ENCODE data around the gene NCBP3.
"Not testable (repeated sequence)": the region's sequence is repeated elsewhere in the genome, so short reads cannot be mapped to it uniquely, and the experiment has no call there.

Gene NCBP3

DNA sequence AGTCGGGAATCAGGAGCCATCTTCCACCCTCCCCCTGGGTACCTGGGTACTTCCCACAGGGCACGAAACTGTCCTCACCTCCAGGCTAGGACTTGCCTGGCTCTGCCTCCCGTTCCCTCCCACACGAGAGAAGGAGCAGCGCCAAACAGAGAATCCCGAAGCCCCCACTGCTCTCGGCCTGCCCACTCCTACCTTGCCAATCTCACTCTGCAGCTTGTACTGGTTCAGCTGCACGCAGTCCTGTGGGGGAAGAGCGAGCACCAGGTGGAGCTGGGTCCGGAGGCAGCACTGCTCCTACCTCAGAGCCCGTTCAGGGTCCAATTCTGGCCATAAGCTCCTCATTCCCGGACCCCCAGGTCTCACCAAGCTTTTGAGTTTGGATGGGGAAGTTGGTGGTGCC is 38.1 kb upstream of the NCBP3 start:
- DNase-seq = no peak
- in situ Hi-C loops (cut with MboI; ENCODE audit: low pct_unique_long_range_greater_than_20kb, low sequenced_read_pairs) = no loop called here

DNA sequence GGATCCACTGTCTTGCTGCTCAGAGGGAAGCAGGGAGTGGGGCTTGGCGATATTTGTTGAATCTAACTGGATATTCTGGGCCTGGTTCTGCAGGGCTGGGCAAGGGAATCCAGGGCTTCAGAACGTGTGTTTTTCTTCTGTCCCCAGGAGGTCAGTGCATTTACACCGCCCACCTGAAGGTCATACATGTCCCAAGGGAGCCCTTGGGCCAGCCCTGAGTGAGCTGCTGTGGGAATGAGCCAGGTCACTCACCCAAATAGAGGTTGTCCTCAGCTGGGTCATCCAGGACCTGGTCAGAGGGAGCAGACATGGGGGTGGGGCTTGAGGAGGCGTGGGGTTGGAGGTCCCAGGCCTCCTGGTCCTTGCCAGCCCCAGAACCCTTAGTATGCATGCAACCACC is 36.2 kb upstream of the NCBP3 start:
- no peak for DNase-seq
- in situ Hi-C loops (cut with MboI; ENCODE audit: low pct_unique_long_range_greater_than_20kb, low sequenced_read_pairs) = no loop called here

DNA sequence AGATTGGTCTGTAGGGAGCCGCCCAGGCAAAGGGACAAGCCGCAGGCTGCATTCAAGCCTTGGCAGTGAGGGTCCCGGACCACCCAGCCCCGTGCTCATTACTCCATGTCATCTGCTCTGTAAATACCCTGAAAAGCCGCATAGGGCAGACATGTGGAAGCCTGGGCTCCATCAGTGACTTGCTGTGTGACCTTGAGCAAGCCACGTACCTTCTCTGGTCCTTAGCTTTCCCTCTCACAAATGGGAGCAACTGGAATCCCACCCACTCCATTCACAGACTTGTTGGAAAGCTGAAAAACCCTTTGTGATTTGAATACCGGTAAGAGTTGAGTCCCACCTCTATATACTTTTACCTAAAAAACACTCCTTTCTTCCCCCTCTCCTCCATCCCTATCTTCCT is 34.9 kb upstream of the NCBP3 start:
- DNase-seq = no peak
- in situ Hi-C loops (cut with MboI; ENCODE audit: low pct_unique_long_range_greater_than_20kb, low sequenced_read_pairs) = no loop called here

DNA sequence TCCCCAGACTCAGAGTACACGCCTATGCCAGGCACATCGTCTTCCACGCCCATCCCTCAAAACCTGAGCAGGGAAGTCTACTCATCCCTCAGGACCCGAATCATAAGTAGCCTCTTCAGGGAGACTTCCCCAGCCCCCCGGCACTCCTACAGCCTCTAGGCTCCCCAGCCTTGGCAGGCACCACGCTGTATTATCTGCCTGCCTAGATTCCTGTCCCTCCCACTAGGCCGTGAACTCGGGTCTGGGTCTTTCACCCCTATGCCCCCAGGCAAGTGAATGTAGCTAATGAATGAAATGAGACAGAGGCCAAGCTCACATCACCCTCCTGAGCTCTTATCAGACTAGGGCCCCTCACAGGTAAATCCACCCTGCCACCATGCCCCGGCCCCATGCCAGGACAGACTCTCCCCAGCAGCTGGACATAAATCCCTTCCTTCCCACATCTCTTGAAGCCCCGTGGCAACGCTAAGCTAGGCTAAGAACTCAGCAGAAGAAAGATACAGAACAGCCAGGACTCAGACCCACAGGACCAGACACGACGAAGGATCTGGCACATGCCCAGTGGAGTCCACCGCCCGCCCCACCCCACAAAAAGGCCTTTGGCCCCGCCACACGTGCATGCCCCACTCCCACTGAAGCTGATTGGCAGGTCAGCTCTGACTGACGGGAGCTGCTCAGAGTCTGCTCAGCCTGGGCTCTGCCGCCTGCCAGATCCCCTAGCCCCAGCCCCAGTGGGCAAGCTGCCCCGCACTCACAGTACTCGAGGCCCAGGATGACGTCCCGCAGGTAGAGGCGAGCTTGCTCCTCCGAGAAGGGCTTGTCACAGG is 33.8 kb upstream of the NCBP3 start:
- in situ Hi-C loops (cut with MboI; ENCODE audit: low pct_unique_long_range_greater_than_20kb, low sequenced_read_pairs) = no loop called here
- DNase-seq = no peak

DNA sequence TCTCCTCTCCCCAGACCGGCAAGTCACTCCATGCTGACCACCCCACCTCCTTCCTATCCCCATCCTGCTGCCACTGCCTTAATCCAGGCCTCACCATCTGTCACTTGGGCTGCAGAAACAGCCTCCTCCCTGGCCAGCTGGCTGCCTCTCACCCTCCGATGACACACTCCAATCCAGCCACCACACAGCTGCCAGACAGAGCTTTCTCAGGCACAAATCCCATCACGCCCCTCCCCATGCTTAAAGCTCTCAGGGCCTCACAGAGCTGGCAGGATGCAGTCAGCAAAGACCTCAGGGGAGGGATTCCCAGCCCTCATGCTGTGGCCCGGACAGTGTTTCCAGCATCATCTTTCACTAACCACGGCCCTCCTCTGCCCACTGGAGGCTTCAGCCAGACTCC is 33.1 kb upstream of the NCBP3 start:
- DNase-seq = no peak
- in situ Hi-C loops (cut with MboI; ENCODE audit: low pct_unique_long_range_greater_than_20kb, low sequenced_read_pairs) = no loop called here

DNA sequence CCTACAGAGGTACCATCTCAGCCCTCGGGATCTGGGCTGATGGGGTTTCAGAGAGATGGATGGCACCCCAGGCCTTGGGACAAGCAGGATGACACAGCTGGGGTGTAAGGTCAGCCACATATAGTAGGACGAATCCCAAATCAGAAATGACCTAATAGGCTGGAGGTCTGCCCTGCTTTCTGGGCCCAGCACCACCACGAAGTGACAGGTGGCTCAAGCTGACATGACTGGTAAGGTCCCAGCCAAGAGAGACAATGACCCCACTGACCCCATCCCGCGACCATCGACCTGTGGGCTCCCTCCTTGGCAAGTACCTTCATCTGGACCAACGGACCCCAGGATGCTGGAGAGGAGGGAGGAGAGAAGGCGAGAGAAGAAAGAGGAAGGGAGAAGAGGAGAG is 31.2 kb upstream of the NCBP3 start:
- in situ Hi-C loops (cut with MboI; ENCODE audit: low pct_unique_long_range_greater_than_20kb, low sequenced_read_pairs) = no loop called here
- DNase-seq = no peak

DNA sequence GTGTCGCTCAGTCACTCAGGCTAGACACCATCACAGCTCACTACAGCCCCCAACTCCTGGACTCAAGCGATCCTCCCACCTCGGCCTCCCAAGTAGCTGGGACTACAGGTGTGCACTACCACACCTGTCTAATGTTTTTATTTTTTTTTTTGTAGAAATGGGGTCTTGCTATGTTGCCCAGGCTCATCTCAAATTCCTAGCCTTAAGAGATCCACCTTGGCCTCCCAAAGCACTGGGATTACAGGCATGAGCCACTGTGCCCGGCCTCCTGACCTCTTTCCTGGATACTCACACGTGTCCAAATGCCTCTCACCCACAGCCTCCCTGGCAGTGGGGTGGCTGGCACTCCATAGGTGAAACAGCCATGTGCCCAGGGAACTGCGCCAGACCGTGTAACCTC is 29.3 kb upstream of the NCBP3 start:
- DNase-seq = no peak
- in situ Hi-C loops (cut with MboI; ENCODE audit: low pct_unique_long_range_greater_than_20kb, low sequenced_read_pairs) = no loop called here

DNA sequence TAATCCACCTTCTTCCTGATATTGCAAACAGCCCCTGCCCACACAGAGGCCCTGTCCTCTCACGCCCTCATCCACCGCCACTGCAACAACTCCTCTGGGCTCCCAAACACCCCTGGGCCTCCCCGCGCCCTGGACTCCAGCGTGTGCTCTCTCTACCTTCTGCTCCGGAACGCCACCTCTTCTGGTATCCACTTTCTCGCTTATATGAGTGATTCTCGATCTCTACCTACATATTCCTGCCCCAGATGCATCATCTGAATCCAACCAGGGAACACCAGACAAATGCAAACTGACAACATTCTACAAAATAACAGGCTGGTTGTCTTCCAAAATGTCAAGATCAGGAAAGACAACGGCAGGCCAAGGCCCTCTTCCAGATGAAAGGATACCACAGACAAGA is 27.8 kb upstream of the NCBP3 start:
- no peak for DNase-seq
- in situ Hi-C loops (cut with MboI; ENCODE audit: low pct_unique_long_range_greater_than_20kb, low sequenced_read_pairs) = no loop called here

DNA sequence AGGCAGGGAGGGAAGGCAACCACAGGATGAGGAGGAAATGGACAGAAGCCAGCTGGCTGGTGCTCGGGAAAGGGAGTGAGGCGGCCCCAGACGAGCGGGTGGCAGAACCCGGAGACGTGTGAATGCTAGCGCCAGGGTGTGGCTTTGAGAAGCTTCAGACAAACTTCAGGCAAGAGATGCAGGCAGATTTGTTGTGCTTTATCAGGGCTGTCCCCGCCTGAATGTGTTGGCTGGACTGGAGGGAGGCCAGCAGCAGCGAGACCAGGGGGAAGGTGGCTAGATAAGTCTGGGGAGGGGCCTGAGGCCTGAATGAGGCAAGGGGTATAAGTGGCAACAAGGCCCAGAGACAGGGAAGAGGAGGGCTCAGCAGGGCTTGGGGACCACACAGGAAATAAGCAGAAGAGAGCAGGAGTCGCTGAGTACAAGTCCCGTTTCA is 24.8 kb upstream of the NCBP3 start:
- no peak for DNase-seq
- in situ Hi-C loops (cut with MboI; ENCODE audit: low pct_unique_long_range_greater_than_20kb, low sequenced_read_pairs) = no loop called here

DNA sequence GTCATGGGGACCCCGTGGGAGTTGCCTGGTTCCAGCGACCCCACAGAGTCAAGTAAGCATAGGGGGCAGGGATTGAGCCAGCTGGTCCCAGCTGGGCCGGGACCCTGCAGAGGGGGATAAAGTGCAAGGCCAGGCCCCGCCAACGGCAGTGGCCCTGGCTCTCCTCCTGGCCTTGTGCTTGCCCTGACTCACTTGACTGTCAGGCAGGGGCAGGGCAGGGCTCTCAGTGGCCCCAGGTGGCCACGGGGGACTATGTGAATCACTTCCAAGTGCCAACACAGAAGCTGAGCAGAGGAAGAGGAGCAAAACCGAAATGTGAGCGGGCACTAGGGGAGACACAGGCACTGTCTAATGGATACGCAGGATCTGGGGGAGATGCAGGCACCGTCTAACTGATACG is 21.6 kb upstream of the NCBP3 start:
- DNase-seq = no peak
- in situ Hi-C loops (cut with MboI; ENCODE audit: low pct_unique_long_range_greater_than_20kb, low sequenced_read_pairs) = no loop called here

DNA sequence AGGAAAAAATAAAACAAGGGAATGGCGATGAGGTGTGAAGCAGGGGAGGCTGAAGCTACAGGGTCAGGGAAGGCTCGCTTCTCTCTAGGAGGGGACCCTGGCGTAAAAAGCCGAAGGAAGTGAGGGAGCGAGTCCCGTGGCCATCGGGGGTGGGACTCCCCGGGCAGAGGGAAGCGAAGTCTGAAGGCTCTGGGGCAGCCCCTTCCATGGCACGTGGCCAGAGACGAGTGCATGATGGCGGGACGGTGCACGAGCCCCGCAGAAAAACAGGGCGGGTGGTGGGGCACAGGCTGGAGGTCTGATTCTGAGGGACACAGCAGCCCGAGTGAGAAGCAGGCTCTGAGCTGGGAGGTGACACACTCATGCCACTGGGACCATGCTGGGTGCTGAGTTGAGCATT is 21.1 kb upstream of the NCBP3 start:
- in situ Hi-C loops (cut with MboI; ENCODE audit: low pct_unique_long_range_greater_than_20kb, low sequenced_read_pairs) = no loop called here
- DNase-seq = no peak

DNA sequence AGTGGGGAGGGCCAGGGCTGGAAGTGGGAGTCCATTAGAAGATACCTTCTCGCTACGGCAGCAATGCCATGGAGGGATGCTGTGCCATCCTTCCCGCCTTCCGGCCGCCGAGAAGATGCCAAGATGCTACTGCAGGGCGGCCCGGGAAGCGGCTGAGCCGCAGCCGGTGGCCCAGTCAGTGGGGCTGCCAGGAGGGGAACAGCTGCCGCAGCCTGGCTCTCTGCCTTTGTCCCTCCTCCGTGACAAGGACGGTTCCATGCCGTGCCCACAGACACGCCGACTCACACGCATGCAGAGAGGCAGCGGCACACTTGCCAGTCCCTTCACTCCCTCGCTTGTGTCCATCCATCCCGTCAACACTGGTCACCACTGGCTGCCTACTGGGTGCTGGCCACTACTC is 20.2 kb upstream of the NCBP3 start:
- DNase-seq = no peak
- in situ Hi-C loops (cut with MboI; ENCODE audit: low pct_unique_long_range_greater_than_20kb, low sequenced_read_pairs) = no loop called here

DNA sequence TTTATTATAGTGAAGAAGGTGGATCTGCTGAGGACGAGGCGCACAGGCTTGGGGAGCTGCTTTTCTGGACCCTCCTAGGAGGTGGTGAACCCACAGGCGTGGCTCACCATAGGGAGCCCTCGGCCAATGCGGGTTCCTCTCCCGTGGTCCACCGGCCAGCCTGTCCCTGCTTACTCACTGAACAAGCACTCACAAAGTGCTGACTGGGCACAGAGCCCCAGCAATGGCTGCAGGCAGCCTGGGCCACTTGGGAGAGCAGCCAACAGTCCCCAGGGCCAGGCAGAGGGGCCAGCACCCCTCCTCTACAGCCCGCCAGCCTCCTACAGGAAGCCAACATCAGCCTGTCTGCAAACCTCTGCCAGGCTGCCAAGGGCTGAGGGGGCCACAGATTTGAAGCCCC is 19.1 kb upstream of the NCBP3 start:
- DNase-seq = no peak
- in situ Hi-C loops (cut with MboI; ENCODE audit: low pct_unique_long_range_greater_than_20kb, low sequenced_read_pairs) = no loop called here

DNA sequence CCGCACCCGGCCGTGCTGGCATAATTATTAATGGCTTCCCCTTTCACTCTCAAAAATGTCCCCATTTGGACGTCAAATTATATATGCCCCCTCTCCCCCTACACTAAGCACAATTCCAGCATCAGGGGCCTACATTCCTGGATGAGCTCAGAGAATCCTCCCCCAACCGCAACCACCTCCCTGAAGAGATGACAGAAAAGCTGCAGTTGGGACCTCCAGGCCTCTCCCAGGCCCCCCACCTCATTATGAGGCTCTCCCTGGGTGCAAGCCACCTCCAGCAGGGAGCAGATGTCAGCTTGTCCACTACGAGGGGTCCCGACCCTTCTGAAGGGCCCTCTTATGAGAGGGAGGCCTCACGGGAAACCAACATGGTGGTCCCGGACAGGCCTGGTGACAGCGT is 18.5 kb upstream of the NCBP3 start:
- in situ Hi-C loops (cut with MboI; ENCODE audit: low pct_unique_long_range_greater_than_20kb, low sequenced_read_pairs) = no loop called here
- no peak for DNase-seq

DNA sequence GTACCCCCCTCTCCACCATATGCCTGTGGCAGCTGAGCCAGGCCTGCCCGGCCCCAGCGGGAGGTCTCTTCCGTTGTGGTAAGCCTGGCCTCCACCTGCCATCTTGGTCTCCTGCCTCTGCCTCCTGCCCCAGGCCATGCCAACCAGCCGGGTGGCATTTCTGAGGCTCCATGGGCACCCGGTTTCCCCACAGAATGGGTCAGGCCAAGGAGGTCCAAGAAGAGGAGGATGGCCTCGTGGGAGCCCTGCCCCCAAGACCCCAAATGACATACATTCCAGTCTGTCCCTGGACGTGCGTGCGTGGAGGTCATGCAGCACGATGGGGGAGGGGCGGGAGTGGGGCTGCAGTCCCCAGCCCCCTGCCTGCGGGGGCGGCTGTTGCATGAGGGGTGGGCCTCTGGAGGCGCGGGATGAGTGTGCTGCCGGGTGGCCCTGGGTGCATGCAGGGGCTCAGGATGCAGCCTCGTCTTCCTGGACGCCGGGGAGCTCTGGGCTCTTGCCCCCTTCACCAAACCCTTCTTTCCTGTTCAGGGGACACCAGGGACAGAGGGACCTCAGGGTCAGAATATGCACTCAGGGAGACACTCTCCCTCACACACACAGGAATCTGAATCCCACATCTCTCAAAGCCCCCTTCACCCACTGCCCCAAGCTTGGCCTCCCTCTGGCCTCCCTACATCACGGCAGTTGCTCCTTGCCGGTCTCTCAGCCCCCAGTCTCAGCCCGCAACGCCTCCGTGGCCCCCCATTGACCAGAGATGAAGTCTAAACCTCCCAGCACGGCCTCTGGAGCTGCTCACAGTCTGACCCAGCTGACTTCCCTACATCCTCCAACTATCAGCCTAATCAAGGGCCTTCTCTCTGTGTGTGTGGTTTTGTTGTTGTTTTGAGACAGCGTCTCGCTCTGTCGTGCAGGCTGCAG is 16.0 kb upstream of the NCBP3 start:
- DNase-seq = no peak
- in situ Hi-C loops (cut with MboI; ENCODE audit: low pct_unique_long_range_greater_than_20kb, low sequenced_read_pairs) = no loop called here

DNA sequence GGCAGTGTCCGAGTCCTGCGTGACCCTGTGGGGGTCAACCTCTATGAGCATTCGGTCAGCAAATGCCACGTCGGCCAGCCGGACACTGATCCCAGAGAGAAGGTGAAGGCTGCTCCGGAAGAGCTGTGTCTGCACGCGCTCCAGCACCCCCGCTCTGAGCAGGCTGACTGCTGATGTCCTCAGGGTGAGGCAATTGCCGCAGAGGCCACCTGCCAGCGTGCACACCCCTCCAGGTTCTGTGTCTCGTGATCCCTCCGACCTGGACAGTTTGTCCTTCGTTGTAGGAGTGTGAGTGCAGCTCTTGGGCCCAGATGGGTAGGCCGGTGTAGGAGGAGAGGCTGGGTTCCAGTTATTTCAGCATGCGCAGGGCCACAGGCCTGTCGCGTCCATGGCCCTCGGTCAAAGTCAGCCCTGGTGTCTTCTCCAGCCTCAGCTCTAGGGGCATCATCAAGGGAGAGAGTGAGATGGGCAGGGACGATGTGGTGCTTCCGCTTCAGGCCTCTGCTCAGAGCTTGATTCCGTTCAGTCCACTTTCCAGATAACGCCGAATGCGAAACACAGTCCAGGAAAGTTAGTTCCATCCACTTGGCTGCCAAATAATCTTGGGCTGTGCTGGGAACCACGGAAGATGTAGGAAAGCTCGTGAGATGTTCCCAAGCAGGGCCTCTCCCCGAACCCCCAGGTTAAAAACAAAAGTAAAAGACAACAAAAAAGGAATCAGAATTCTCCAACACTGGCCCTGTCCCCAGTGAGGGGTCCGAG is 15.1 kb upstream of the NCBP3 start:
- DNase-seq = no peak
- in situ Hi-C loops (cut with MboI; ENCODE audit: low pct_unique_long_range_greater_than_20kb, low sequenced_read_pairs) = no loop called here

DNA sequence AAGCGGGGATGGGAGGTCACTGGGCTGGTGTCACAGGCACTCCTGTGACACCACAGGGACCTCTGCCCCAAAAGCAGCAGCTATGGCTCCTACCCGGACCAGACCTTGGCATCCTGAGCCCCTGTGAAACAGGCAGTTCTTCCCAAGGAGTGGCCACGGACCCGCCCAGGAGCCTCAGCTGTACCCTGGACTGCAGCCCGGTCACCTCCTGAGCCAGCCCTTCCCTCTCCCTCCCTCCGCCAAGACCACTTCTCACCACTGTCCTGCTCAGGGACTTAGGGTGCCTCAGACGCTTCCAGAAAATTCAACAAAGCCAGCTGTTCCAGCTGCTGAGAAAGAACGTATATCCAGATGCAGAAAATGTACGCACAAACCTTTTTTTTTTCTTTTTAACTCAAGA is 13.9 kb upstream of the NCBP3 start:
- in situ Hi-C loops (cut with MboI; ENCODE audit: low pct_unique_long_range_greater_than_20kb, low sequenced_read_pairs) = no loop called here

DNA sequence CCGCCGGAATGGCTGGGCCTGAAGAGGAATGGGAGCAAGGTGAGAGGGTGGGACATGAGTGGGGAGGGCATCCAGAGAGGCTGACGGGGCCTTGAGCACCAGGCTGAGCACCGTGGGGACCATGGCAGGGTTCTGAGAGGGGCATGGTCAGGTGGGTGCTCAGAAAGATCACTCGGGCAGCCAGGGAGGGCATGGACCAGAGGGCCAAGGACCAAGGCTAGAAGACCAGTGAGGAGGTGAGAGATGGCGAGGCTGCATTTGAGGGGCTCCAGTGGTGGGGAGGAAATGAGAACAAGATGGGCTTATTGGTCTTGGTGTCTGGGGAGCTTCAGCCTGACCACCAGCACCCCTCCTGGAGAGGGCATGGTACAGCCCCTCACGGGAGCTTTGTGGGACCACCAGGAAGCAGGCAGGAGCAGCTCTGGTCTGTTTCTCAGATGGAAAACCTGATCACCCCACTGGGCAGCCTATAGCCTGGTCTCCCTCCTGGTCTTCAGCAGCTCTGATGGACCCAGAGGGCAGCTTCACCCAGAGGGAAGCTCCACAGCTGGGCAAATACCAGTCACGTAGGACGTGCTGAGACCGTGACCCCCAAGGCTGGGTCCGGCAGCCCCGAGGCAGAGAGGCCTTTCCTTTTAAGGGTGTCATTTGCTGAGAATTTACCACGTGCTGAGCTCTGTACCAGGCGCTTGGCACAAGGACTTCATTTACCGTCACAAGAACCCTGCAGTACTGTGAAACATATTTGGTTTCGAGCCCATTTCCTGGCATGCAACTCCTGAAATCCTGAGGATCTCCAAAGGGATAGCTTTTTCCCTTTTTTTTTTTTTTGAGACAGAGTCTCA is 11.4 kb upstream of the NCBP3 start:
- no peak for DNase-seq
- in situ Hi-C loops (cut with MboI; ENCODE audit: low pct_unique_long_range_greater_than_20kb, low sequenced_read_pairs) = no loop called here

More for the DNA sequence above, 13.9 kb upstream of the NCBP3 start:
- no peak for DNase-seq

DNA sequence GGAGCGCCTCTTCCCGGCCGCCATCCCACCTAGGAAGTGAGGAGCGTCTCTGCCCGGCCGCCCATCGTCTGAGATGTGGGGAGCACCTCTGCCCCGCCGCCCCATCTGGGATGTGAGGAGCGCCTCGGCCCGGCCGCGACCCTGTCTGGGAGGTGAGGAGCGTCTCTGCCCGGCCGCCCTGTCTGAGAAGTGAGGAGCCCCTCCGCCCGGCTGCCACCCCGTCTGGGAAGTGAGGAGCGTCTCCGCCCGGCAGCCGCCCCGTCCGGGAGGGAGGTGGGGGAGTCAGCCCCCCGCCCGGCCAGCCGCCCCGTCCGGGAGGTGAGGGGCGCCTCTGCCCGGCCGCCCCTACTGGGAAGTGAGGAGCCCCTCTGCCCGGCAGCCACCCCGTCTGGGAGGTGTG is 8.2 kb upstream of the NCBP3 start:
- in situ Hi-C loops (cut with MboI; ENCODE audit: low pct_unique_long_range_greater_than_20kb, low sequenced_read_pairs); DNase-seq: not testable (repeated sequence)

All from KBM-7 (cell line).